KOPT-K1 (cell line): ENCODE results near the gene ACP3.

Experiments used
- H3K27ac ChIP-seq: fragments of 200-600 bp; sonication (generic); 2 replicates; pipeline ENCODE4 v1.5.1; 2016; ENCODE audit warnings: antibody characterized with exemption, mild to moderate bottlenecking, low read depth, low read length; ENCODE audit not compliant: poor library complexity, severe bottlenecking
- H3K36me3 ChIP-seq: fragments of 200-600 bp; sonication (generic); 2 replicates; pipeline ENCODE4 v1.5.1; 2017; ENCODE audit warnings: antibody characterized with exemption, mild to moderate bottlenecking, low read length, moderate library complexity; ENCODE audit not compliant: insufficient read depth
- H3K9me3 ChIP-seq: fragments of 200-600 bp; sonication (generic); 2 replicates; pipeline ENCODE4 v1.5.1; 2017; ENCODE audit warnings: antibody characterized with exemption, low read length, mild to moderate bottlenecking; ENCODE audit not compliant: insufficient read depth, poor library complexity, severe bottlenecking

The ACP3 gene

DNA sequence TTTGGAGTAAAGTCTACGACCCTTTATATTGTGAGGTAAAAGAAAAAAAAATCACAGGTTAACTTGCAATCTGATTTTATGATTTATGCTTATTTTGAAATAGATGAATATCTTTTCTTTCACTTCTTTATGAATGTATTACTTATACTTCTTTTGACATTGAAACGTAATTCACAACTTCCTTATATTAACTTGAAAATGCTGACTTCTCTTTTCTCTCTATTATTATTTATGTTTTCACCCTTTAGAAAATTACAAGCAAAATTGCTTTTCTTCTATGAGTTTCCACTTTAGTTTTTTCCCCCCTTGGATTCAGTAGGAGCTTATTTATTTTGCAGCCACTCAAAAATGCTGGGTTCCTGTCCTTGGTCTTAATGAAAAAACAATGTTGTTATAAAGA lies 25.4 kb downstream of the ACP3 start:
- Histone ChIP-seq H3K36me3 (no peaks in the 10 kb centered on the region), H3K27ac (no peak overlapping the region)

DNA sequence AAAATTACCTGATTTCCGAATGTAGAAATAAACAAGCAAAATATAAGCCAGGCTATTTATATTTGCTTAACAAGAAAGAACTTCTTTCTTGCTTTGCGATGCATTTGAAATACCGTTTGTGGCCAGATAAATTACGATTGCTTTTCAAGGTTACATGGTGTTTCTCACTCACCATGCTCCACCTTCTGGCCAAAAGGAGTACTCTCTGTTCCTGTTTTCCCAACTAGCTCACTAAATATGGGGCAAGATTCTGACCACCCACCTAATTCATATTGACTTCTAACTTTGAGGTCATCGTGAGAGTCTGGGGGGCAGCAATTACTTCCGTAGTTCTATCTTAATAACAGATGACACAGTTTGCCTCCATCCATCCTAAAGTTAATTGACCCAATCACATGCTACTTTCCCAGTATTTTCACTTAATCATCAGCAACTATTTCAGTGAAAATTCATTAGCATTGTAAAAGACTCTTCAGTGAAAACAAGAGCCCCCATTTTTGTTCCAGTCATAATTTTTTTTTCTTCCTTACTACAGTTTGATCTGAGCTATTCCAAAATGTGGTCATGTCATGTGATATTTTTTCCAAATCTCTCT lies 25.9 kb downstream of the ACP3 start:
- Histone ChIP-seq H3K9me3 (no peaks in the 10 kb centered on the region), H3K27ac (no peak overlapping the region), H3K36me3 (no peaks in the 10 kb centered on the region)

More for the DNA sequence above, 25.4 kb downstream of the ACP3 start:
- no peaks in the 10 kb centered on the region for H3K9me3 ChIP-seq

DNA sequence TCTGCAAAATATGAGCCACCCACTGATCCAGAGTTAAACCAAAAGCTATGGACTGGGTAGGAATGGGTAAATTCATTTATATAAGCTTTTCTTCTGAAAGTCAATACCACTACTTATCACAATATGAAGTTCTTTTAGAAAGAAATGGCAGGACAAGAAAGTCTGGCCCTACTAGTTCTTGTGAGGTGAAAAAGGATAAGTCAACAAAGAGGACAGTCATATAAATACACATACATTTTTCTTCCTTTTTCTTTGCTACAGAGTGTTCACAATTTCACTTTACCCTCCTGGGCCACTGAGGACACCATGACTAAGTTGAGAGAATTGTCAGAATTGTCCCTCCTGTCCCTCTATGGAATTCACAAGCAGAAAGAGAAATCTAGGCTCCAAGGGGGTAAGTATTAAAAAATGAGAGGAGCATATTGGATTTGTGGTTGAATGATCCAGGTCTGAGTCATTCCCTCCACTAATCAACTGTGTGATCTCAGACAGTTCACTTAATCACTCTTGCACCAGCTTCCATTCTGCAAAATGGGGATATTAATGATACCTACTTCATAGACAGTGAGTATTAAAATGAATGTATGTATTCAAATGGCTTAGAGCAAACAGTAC lies 27.6 kb downstream of the ACP3 start:
- Histone ChIP-seq H3K36me3 (no peaks in the 10 kb centered on the region), H3K27ac (no peak overlapping the region), H3K9me3 (no peaks in the 10 kb centered on the region)

DNA sequence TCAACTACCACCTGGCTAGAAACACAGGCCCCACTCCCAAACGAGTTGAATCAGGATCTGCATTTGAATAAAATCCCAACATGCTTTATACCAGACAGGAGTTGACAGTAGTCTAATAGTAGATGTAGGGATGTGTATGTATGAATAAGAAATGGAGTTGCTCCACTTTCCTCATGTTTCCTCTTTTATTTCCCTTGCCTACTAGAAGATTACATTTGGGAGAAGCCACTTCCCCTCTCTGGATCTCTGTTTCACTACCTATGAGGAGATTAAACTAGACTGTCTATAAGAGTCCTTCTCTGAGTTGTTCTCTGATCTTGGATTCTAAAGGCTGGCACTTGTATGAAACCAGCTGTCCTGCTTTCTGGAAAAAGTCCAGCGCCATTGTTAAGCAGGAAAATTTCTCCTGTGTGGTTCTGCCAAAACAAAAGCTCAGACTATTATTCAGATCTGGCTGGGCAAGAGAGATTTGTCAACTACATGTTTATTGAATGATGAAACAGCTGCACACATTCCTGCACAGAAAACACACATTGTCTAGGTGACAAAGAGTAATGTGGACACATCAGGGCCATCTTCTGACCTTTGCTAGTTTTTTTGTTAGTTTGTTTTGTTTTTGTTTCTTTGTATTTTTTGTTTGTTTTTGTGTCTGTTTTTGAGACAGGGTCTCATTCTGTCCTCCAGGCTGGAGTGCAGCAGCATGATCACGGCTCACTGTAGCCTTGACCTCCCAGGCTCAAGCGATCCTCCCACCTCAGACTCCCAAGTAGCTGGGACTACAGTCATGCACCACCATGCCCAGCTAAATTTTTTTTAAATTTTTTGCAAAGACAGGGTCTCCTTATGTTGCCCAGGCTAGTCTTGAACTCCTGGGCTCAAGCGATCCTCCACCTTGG lies 29.9 kb downstream of the ACP3 start:
- H3K36me3 ChIP-seq, result no peaks in the 10 kb centered on the region
- no peak overlapping the region for H3K27ac ChIP-seq

DNA sequence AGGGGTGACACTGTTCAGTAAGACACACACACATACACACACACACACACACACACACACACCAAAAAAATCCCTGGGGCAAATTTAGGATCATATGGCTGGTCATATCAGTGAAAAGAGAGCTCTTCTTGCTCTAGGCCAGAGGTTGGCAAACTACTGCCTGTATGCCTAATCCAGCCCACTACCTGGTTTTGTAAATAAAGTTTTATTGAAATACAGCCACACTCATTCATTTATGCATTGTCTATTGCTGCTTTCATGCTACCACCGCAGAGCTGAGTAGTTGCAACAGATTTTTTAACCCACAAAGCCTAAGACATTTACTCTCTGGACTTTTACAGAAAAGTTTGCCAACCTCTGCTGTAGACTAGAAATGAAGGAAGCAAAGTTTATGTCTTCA lies 30.6 kb downstream of the ACP3 start:
- H3K9me3 ChIP-seq, result no peaks in the 10 kb centered on the region
- H3K27ac ChIP-seq, result no peak overlapping the region
- H3K36me3 ChIP-seq, result no peaks in the 10 kb centered on the region

More for the DNA sequence above, 29.9 kb downstream of the ACP3 start:
- H3K9me3 ChIP-seq, result no peaks in the 10 kb centered on the region

DNA sequence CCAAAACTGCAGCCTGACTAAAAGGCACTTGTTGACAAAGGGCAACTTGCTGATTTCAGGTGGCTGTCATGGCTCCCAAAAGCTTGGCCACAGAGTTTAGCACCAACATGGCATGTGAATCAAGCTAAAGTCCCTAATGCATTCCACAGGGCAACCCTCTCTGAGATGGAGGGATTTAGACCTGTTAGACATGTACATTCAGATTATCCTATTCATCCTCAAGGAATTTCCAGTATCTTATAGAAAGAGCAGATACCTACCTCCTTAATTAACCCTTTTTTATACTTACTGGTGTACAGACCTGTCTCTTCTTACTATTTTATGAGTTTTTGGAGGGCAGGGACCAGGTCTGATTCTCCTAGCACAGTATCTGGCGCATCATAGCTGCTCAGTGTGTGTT lies 31.3 kb downstream of the ACP3 start:
- Histone ChIP-seq H3K27ac (no peak overlapping the region), H3K36me3 (no peaks in the 10 kb centered on the region), H3K9me3 (no peaks in the 10 kb centered on the region)

DNA sequence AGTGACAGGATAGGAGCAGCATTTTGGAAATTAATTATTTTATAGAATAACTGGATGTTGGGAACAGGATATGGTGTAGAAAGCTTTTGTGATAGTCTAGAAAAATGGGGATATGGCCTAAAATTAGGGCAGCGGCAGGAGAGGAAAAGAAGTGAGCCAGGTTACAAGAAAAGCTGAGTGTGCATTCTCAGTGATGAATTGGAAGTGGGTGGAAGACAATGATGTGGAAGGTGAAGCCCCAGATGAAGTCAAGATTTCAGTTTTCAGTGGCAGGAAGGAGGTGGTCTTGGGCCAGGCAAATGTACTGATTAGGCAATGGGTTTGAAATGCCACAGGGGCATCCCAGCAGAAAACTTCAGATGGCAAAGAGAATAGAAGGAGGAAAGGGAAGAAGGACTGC lies 33.6 kb downstream of the ACP3 start:
- Histone ChIP-seq H3K36me3 (no peaks in the 10 kb centered on the region), H3K9me3 (no peaks in the 10 kb centered on the region), H3K27ac (no peak overlapping the region)

DNA sequence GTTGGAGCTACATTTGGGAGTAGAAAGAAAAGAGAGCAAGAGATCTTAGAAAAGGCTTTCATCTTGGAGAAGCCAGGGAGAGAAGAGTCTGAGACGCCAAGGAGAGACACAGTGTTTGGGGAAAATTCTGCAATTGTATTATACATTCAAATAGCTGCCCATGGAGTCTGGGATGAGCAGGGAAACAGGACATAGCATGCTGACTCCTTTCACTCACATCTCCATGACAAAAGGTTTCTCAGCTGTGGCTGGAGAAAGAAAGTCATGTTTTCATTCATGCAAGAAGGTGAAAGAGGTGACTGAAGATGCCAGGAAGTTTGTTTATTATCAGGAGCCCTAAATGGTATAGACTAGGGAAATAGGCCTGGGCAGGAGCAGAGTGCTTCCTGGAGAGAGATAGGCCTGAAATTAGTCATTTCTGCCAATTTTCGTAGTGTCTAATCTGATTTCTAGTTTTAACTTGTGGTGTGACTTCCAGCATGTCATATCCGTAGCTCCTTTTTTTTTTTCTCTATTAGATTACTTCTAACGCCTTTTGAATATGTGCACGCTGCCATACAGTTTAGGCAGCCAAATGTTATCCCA lies 34.1 kb downstream of the ACP3 start:
- no peaks in the 10 kb centered on the region for H3K36me3 ChIP-seq
- no peak overlapping the region for H3K27ac ChIP-seq
- H3K9me3 ChIP-seq, result no peaks in the 10 kb centered on the region

DNA sequence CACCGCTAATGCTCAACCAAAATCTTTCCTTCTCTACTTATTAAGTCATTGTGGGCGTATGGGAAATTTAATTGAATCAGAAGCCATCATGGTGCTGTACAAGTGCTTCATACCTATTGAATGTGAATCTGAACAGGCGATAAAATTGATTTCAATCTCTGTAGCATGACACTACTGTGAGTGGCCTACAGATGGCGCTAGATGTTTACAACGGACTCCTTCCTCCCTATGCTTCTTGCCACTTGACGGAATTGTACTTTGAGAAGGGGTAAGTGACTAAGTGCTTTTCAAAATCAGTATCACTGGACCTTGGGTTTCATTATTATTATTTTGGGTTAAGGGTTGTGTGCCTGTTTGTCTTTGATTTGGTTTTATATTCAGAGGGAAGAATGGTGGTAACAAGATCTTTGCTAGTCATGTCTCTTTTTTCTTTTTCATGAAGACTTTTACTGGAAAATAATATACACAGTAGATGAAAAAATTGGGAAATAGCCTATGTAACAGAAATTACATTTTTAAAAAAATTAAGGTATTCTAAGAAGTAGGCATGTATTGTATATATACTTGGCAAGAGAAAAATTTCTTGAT lies 35.4 kb downstream of the ACP3 start:
- Histone ChIP-seq H3K36me3 (no peaks in the 10 kb centered on the region), H3K9me3 (no peaks in the 10 kb centered on the region), H3K27ac (no peak overlapping the region)

DNA sequence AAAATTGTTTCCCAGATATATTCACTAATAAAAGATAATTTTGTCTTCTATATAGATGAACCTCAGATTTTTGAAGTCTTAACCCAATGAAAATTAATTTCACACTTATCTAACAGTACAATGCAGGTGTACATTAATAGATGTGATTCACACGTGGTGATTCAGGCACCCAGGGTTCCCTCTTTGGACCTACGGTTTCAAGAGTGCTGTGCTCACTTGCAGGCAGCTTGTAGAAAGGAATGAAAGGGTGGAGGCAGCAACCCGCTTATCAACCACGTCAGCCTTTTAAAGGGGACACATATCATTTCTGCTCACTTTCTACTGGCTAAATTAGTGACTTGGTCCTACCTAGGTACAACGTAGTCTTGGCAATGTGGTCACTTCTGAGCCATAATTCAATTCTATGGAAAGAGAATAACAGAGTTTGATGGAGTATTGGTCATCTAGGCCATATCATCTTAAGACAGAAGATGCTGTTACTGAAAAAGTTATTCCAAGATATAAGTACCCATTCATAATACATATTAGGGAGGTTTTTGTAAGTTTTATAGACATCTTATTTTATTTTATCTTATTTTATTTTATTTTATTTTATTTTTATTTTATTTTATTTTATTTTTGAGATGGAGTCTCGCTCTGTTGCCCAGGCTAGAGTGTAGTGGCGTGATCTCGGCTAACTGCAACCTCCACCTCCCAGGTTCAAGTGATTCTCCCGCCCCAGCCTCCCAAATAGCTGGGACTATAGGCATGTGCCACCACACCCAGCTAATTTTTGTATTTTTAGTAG lies 37.9 kb downstream of the ACP3 start:
- Histone ChIP-seq H3K27ac (no peak overlapping the region), H3K9me3 (no peaks in the 10 kb centered on the region)

DNA sequence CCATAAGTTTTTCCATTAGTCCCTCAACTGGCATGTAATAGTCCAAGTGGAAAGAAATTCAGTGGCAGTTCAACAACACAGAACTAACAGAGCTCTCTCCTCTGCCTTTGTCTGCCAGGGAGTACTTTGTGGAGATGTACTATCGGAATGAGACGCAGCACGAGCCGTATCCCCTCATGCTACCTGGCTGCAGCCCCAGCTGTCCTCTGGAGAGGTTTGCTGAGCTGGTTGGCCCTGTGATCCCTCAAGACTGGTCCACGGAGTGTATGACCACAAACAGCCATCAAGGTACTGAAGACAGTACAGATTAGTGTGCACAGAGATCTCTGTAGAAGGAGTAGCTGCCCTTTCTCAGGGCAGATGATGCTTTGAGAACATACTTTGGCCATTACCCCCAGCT lies 39.4 kb downstream of the ACP3 start:
- H3K36me3 ChIP-seq, result no peaks in the 10 kb centered on the region
- H3K9me3 ChIP-seq, result no peaks in the 10 kb centered on the region
- no peak overlapping the region for H3K27ac ChIP-seq

More for the DNA sequence above, 37.9 kb downstream of the ACP3 start:
- no peaks in the 10 kb centered on the region for H3K36me3 ChIP-seq

DNA sequence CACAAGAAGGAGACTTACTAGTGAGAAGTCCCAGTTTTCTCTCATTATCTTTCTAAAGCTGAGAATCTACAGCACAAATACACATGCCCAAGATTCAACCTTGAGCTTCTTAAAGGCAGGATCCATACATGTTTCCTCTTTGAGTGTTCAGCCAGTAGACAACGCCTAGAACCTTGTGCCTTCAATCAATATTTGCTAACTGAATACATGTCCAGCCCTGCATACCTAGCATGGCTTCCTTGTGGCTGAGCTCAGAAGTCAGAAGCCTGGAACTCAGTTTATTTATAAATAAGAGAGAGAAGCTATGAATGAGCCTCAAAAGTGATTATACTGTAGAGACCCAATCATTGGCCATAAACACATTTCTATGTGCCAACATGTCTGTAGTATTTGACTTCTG lies 43.5 kb downstream of the ACP3 start:
- no peaks in the 10 kb centered on the region for H3K9me3 ChIP-seq
- H3K27ac ChIP-seq, result no peak overlapping the region
- no peaks in the 10 kb centered on the region for H3K36me3 ChIP-seq

DNA sequence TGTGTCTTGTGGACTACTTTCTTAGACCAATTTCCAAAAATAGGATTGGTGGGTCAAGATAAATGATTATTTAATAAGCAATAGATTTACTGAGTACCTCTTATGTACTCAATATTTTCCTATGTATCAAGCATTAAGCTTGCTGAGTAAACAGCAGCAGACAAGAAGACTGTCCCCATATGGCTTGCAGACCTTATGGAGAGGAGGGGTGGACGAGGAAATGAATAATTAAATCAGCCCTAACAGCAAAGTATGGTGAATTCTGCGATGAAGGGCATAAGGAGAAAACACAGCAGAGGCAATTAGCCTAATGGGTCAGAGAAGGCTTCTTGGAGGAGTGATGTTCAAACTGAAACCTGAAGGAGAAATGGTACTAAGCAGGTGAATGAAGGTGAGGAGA lies 45.1 kb downstream of the ACP3 start:
- H3K27ac ChIP-seq, result no peak overlapping the region
- H3K9me3 ChIP-seq, result no peaks in the 10 kb centered on the region
- no peaks in the 10 kb centered on the region for H3K36me3 ChIP-seq

DNA sequence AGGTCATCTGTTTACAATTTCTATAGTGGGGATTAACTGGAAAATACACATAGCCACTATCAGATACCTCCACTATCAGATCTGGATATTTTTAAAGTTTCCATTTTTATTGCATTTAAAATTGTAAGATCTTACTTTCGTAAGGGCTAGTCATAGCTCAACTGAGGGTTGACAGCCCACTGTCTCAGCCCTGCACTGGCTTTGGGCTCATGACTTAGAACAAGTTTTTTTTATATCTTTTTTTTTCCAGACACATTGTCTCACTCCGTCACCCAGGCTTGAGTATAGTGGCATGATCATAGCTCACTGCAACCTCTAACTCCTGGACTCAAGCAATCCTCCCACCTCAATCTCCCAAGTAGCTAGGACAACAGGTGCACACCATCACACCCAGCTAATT lies 51.3 kb downstream of the ACP3 start:
- no peaks in the 10 kb centered on the region for H3K9me3 ChIP-seq
- H3K27ac ChIP-seq, result no peak overlapping the region
- H3K36me3 ChIP-seq, result no peaks in the 10 kb centered on the region
